NCI-H1105 treated with DMSO at 0.1 percent for 48 hours (cell line): ENCODE measurements around the gene CCR2.

Source experiments
- DNase-seq: peaks from one replicate; lab custom pipeline; 2025; lab: John Stamatoyannopoulos, UW

CCR2 gene

GRCh38 chr3:46354984-46355383 is 1.1 kb downstream of the CCR2 start:
- no peak for DNase-seq

GRCh38 chr3:46356276-46356675 is 2.4 kb downstream of the CCR2 start:
- DNase-seq = no peak

GRCh38 chr3:46356909-46357308 is 3.0 kb downstream of the CCR2 start:
- DNase-seq = peak; percentile 44

- DNase-seq = no peak
Observed at GRCh38 chr3:46358466-46358865, 4.6 kb downstream of the CCR2 start.

- DNase-seq = peak; percentile 80
Observed at GRCh38 chr3:46359733-46360493, 6.0 kb downstream of the CCR2 start.

- no peak for DNase-seq
Observed at GRCh38 chr3:46360907-46361306, 7.0 kb downstream of the CCR2 start.

GRCh38 chr3:46361408-46362283 is 7.7 kb downstream of the CCR2 start:
- no peak for DNase-seq

GRCh38 chr3:46365041-46365440 is 11.1 kb downstream of the CCR2 start:
- no peak for DNase-seq

- DNase-seq = no peak
Observed at GRCh38 chr3:46365737-46366524, 12.0 kb downstream of the CCR2 start.

GRCh38 chr3:46367811-46368210 is 13.9 kb downstream of the CCR2 start:
- DNase-seq = no peak

GRCh38 chr3:46368569-46368968 is 14.7 kb downstream of the CCR2 start:
- DNase-seq = no peak

GRCh38 chr3:46369151-46369550 is 15.2 kb downstream of the CCR2 start:
- no peak for DNase-seq

- DNase-seq = no peak
Observed at GRCh38 chr3:46369675-46370132, 15.8 kb downstream of the CCR2 start.

GRCh38 chr3:46370839-46371518 is 17.1 kb downstream of the CCR2 start, which contains the start of gene CCR5:
Gene CCR5, plus strand, starts transcription at chr3:46370946. Its CDS starts 1,957 bp downstream, at chr3:46372903.
- no peak for DNase-seq

- no peak for DNase-seq
Observed at GRCh38 chr3:46371519-46372340, 17.8 kb downstream of the CCR2 start.

GRCh38 chr3:46372492-46373359 is 18.8 kb downstream of the CCR2 start:
- no peak for DNase-seq

- no peak for DNase-seq
Observed at GRCh38 chr3:46374755-46375154, 20.8 kb downstream of the CCR2 start.

GRCh38 chr3:46375218-46375617 is 21.3 kb downstream of the CCR2 start:
- DNase-seq = no peak

GRCh38 chr3:46375814-46376213 is 21.9 kb downstream of the CCR2 start:
- DNase-seq = no peak
